ENCODE results near the gene HIPK1. TPM values are rescaled to one million over a fixed set of nuclear protein-coding genes. Genes with fewer than 3 reads are reported as not detected.

HIPK1 gene
- total RNA-seq, 1 experiment from 2014 or later, result 40.1 TPM

DNA sequence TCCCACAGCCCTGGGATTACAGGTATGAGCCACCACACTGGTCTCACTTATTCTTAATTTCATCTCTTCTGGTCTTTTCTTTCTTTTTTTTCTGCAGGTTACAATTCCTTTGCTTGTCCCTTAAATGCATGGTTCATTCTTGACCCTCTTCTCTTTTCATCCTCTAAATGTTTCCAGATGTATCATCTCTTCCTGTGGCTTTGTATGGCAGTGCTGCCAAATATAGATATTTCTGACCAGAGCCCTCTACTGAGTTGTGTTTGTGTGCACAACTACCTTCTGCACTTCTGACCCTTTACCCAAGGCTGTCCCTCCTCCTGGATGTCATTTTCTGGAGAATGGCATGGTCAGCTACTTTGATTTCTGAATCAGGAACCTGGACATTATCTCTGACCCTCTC, 82.7 kb downstream of the HIPK1 start:
- Histone ChIP-seq H3K4me2 (ENCODE audit: low read length) (no peak overlapping the region), H3K9me3 (ENCODE audit: control insufficient read depth in 1 of 2, insufficient read depth in 1 of 2, low read depth in 1 of 2, low read length in 2 of 2) (no peaks in the 10 kb centered on the region), H3K4me1 (ENCODE audit: control insufficient read depth in 1 of 2, insufficient read depth in 2 of 2, low read length in 2 of 2) (peaks cover 10 to 22% of the 10 kb centered on the region in 2 experiments), H3K4me3 (replicated peaks in 1 of 2; ENCODE audit: low read depth in 1 of 2, low read length in 2 of 2) (no peak overlapping the region), H3K79me2 (ENCODE audit: insufficient read depth, low read length) (no peaks in the 10 kb centered on the region), H3K9ac (ENCODE audit: low read length) (no peak overlapping the region), H3K36me3 (ENCODE audit: control insufficient read depth in 1 of 2, insufficient read depth in 2 of 2, low read length in 2 of 2) (no peaks in the 10 kb centered on the region), H3K27me3 (ENCODE audit: insufficient read depth, low read length) (no peaks in the 10 kb centered on the region), H3K27ac (ENCODE audit: low read depth, low read length) (no peak overlapping the region), H4K20me1 (ENCODE audit: insufficient read depth) (no peaks in the 10 kb centered on the region), H3K9me2 (ENCODE audit: insufficient read depth) (no peaks in the 10 kb centered on the region), H2AFZ (ENCODE audit: low read depth, low read length, poor library complexity, severe bottlenecking) (no peak overlapping the region)
- intact Hi-C loops (cut with micrococcal nuclease), result no loop called here
- no peak for ATAC-seq
- CTCF ChIA-PET, result no interaction called here
- no peak for DNase-seq (ENCODE audit: low read depth, low spot score)
- POLR2A ChIA-PET, result no interaction called here
- RAD21 ChIA-PET (ENCODE audit: low non-redundant PET in 1 of 2, low total read pairs in 2 of 2, uncharacterized antibody in 2 of 2, unreplicated experiment in 2 of 2), result no interaction called here
- no peak for TF ChIP-seq ELF1 (IDR thresholded peaks at IDR 0.05; ENCODE audit: borderline replicate concordance, low read depth)
- BruUV-seq (replicated peaks), result no TSS peak

- CTCF ChIA-PET, result no interaction called here
- Histone ChIP-seq H3K27me3 (ENCODE audit: insufficient read depth, low read length) (no peaks in the 10 kb centered on the region), H3K9me2 (ENCODE audit: insufficient read depth) (no peaks in the 10 kb centered on the region), H3K79me2 (ENCODE audit: insufficient read depth, low read length) (no peaks in the 10 kb centered on the region), H3K4me2 (ENCODE audit: low read length) (peak overlapping the region; percentile 60), H3K4me1 (ENCODE audit: control insufficient read depth in 1 of 2, insufficient read depth in 2 of 2, low read length in 2 of 2) (peaks cover 10 to 18% of the 10 kb centered on the region in 2 experiments), H3K36me3 (ENCODE audit: control insufficient read depth in 1 of 2, insufficient read depth in 2 of 2, low read length in 2 of 2) (no peaks in the 10 kb centered on the region), H3K9ac (ENCODE audit: low read length) (no peak overlapping the region), H4K20me1 (ENCODE audit: insufficient read depth) (no peaks in the 10 kb centered on the region), H3K9me3 (ENCODE audit: control insufficient read depth in 1 of 2, insufficient read depth in 1 of 2, low read depth in 1 of 2, low read length in 2 of 2) (no peaks in the 10 kb centered on the region), H3K27ac (ENCODE audit: low read depth, low read length) (peak overlapping the region; percentile 50; the same call in 1 of the 2 replicates), H3K4me3 (replicated peaks in 1 of 2; ENCODE audit: low read depth in 1 of 2, low read length in 2 of 2) (peak overlapping the region in 1 of 2 experiments; percentile 4; a peak in 1 of 4 replicates), H2AFZ (ENCODE audit: low read depth, low read length, poor library complexity, severe bottlenecking) (no peak overlapping the region)
- RAD21 ChIA-PET (ENCODE audit: low non-redundant PET in 1 of 2, low total read pairs in 2 of 2, uncharacterized antibody in 2 of 2, unreplicated experiment in 2 of 2), result no interaction called here
- BruUV-seq (replicated peaks), result no TSS peak
- POLR2A ChIA-PET, result no interaction called here
- intact Hi-C loops (cut with micrococcal nuclease), result no loop called here
- DNase-seq (ENCODE audit: low read depth, low spot score) (peak; percentile 45), ATAC-seq (peak; percentile 90)
- no peak for TF ChIP-seq YY1 (IDR thresholded peaks at IDR 0.05; ENCODE audit: extremely low read depth, insufficient replicate concordance, low read depth, low read length)
- TF ChIP-seq POLR2AphosphoS5 (IDR thresholded peaks at IDR 0.05; ENCODE audit: low read depth, low read length), result no peak
- TF ChIP-seq, protein P1, sequence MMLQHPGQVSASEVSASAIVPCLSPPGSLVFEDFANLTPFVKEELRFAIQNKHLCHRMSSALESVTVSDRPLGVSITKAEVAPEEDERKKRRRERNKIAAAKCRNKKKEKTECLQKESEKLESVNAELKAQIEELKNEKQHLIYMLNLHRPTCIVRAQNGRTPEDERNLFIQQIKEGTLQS (IDR thresholded peaks at IDR 0.05), result no peak
- peak; percentile 50; the same call in 1 of the 2 replicates for TF ChIP-seq SP1 (IDR thresholded peaks at IDR 0.05; ENCODE audit: low read depth)
- no peak for TF ChIP-seq TCF7L2 (IDR thresholded peaks at IDR 0.05; ENCODE audit: borderline replicate concordance, extremely low read depth, insufficient read depth, insufficient read length)
- TF ChIP-seq REST (IDR thresholded peaks at IDR 0.05; ENCODE audit: low read depth), result no peak
- TF ChIP-seq SIN3A (IDR thresholded peaks at IDR 0.05; ENCODE audit: low read depth), result peak; percentile 34; the same call in 1 of the 2 replicates
- peak; percentile 87 for TF ChIP-seq FOSL1 (IDR thresholded peaks at IDR 0.05; ENCODE audit: low read depth)
- TF ChIP-seq EZH2 (IDR thresholded peaks at IDR 0.05), result no peak
- TF ChIP-seq ZBTB33 (IDR thresholded peaks at IDR 0.05; ENCODE audit: extremely low read depth, insufficient replicate concordance, low read length), result no peak
- peak; percentile 67 for TF ChIP-seq JUND (IDR thresholded peaks at IDR 0.05)
- peak; percentile 71 for TF ChIP-seq CEBPB (IDR thresholded peaks at IDR 0.05; ENCODE audit: low read depth)
- TF ChIP-seq ZNF274 (IDR thresholded peaks at IDR 0.05; ENCODE audit: low read depth, low read length), result no peak
- TF ChIP-seq RAD21 (IDR thresholded peaks at IDR 0.05; ENCODE audit: low read depth), result no peak
- no peak for TF ChIP-seq POLR2A (IDR thresholded peaks at IDR 0.05; ENCODE audit: borderline replicate concordance, extremely low read depth, insufficient read depth, insufficient read length)
- TF ChIP-seq CBX3 (IDR thresholded peaks at IDR 0.05; ENCODE audit: low read depth), result peak; percentile 48; the same call in 1 of the 2 replicates
Observed at GRCh38 chr1:114015075-114015474, 86.0 kb downstream of the HIPK1 start.
